Stimulated activated CD4-positive, alpha-beta T cell treated with anti-CD3 and anti-CD28 coated beads, Interleukin-4, amount 100 ng/mL, for 48 hours (primary cell): ENCODE data around the gene ZNF283.
"Not testable (repeated sequence)": the region's sequence is repeated elsewhere in the genome, so short reads cannot be mapped to it uniquely, and the experiment has no call there.

Source experiments
- DNase-seq, 2 donors: peaks; one replicate each; pipeline ENCODE4 v3.0.0-alpha.2; 2020; ENCODE audit warnings: low read depth in 2 of 2

ZNF283 gene

GRCh38 chr19:43848821-43849220 lies 21.7 kb downstream of the ZNF283 start:
- DNase-seq: no peak

- DNase-seq: no peak
Observed at GRCh38 chr19:43858174-43858573, 31.1 kb downstream of the ZNF283 start.

- DNase-seq: not testable (repeated sequence)
Observed at GRCh38 chr19:43866923-43867322, 39.8 kb downstream of the ZNF283 start.

- no peak for DNase-seq
Observed at GRCh38 chr19:43872547-43873336, 45.6 kb downstream of the ZNF283 start.

- no peak for DNase-seq
Observed at GRCh38 chr19:43880483-43880882, 53.4 kb downstream of the ZNF283 start.

- no peak for DNase-seq
Observed at GRCh38 chr19:43883864-43884263, 56.7 kb downstream of the ZNF283 start, which contains the start of gene ZNF404. ZNF404 (minus strand) TSS chr19:43883964.

- DNase-seq: no peak
Observed at GRCh38 chr19:43895727-43896308, 68.7 kb downstream of the ZNF283 start.
